ENCODE results near the gene PACS2. TPM values are rescaled to one million over a fixed set of nuclear protein-coding genes. Genes with fewer than 3 reads are reported as not detected.
A peak's percentile ranks its signal among the peaks of the same experiment; 100 is the strongest.

PACS2 gene
- total RNA-seq, 4 donors from 2014 or later = 61.5 to 91.1 (median 74.7) TPM

DNA sequence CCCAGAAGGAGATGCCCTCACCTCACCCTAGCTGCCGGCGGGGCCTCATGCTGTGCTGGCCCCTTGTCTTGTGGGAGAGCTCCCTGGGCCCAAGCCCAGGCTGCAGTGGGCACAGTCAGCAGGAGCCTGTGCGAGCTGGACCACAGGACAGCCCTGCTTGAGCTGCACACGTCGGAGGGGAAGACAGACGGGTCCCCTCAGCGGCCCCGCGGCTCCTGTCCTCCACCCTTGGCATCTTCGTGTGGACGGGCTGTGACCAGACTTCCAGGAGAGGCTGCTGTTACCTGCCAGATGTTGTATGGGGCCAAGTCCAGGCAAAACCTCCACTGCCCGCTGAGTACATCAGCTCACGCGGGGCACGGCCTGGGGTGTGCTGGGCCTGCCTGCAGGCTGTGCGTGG is 74.4 kb downstream of the PACS2 start:
- 100% methylated on average over 1 of the region's 16 CpGs; no CpG with 5 or more reads in 1 of the 2 donors for WGBS, 2 donors (ENCODE audit: low coverage in 1 of 2)
- Histone ChIP-seq H3K27me3 (no peaks in the 10 kb centered on the region), H3K36me3 (peaks cover 0 to 82% of the 10 kb centered on the region in 2 donors), H3K9me3 (no peaks in the 10 kb centered on the region), H3K27ac (peak overlapping the region in 3 of 4 donors; percentile 51 to 68 (median 65)), H3K4me3 (no peak overlapping the region), H3K4me1 (peaks cover 0 to 22% (median 10%) of the 10 kb centered on the region in 3 donors)
- TF ChIP-seq, protein P1, sequence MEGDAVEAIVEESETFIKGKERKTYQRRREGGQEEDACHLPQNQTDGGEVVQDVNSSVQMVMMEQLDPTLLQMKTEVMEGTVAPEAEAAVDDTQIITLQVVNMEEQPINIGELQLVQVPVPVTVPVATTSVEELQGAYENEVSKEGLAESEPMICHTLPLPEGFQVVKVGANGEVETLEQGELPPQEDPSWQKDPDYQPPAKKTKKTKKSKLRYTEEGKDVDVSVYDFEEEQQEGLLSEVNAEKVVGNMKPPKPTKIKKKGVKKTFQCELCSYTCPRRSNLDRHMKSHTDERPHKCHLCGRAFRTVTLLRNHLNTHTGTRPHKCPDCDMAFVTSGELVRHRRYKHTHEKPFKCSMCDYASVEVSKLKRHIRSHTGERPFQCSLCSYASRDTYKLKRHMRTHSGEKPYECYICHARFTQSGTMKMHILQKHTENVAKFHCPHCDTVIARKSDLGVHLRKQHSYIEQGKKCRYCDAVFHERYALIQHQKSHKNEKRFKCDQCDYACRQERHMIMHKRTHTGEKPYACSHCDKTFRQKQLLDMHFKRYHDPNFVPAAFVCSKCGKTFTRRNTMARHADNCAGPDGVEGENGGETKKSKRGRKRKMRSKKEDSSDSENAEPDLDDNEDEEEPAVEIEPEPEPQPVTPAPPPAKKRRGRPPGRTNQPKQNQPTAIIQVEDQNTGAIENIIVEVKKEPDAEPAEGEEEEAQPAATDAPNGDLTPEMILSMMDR (IDR thresholded peaks at IDR 0.05) = no peak
- TF ChIP-seq POLR2AphosphoS5 (IDR thresholded peaks at IDR 0.05) (no peak), POLR2A (IDR thresholded peaks at IDR 0.05) (no peak), EP300 (IDR thresholded peaks at IDR 0.05) (no peak)
- no peak for ATAC-seq

- H3K36me3 ChIP-seq = peaks cover 0 to 82% of the 10 kb centered on the region in 2 donors
- H3K4me3 ChIP-seq = no peak overlapping the region
- no peak for ATAC-seq
- H3K4me1 ChIP-seq = peaks cover 0 to 22% (median 10%) of the 10 kb centered on the region in 3 donors
- no CpG with 5 or more reads among the region's 12 CpGs for WGBS, 2 donors (ENCODE audit: low coverage in 1 of 2)
- TF ChIP-seq, protein P1 (IDR thresholded peaks at IDR 0.05) = no peak
- TF ChIP-seq EP300 (IDR thresholded peaks at IDR 0.05) = no peak
- no peak for TF ChIP-seq POLR2AphosphoS5 (IDR thresholded peaks at IDR 0.05)
- TF ChIP-seq POLR2A (IDR thresholded peaks at IDR 0.05) = no peak
- H3K27ac ChIP-seq = peak overlapping the region in 3 of 4 donors; percentile 51 to 68 (median 65)
- H3K27me3 ChIP-seq = no peaks in the 10 kb centered on the region
- no peaks in the 10 kb centered on the region for H3K9me3 ChIP-seq
Measured at GRCh38 chr14:105389534-105389933, 75.0 kb downstream of the PACS2 start.

DNA sequence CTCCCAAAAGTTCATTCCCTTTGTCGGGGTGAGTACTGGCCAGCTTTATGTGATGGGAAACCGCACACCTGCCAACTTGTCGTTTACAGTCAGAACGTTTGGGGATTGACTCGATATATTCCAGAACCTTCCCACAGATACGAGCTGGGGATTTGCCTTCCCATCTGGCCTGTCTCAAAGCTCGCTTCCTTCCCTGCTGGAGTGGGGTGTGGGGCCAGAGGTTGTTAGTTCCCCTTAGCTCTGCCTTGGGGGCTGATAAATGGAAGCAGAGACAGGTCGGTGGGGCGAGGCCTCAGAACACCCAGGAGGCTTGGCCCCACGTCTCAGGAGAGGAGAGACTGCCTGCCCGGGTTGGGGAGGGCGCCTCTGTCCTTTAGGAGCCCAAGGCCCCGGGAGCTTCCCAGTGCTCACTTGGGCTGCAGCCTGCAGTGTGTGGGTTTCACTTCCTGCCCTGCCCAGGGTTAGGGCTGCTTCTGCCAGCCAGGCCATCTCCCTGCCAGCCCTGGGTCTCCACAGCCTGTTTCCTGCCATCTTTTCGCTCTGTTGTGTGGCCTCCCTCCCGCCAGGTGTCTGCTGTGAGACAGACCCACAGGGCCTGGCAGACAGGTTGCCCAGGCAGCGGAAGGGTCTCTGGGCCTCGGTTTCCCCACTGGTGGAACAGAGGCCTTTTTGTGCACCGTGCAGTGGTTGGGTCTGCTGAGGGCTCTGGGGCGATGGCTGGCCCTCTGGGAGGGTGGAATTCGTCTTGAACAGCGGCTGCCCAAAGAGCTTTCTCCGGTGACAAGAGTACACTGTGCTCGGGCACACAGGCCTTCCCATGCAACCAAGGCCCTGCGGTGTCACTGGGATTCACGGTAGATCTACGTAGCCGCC is 75.7 kb downstream of the PACS2 start:
- peaks cover 0 to 22% (median 10%) of the 10 kb centered on the region in 3 donors for H3K4me1 ChIP-seq
- H3K27me3 ChIP-seq = no peaks in the 10 kb centered on the region
- no peaks in the 10 kb centered on the region for H3K9me3 ChIP-seq
- peak overlapping the region in 3 of 4 donors; percentile 51 to 68 (median 65) for H3K27ac ChIP-seq
- 40% methylated on average over 1 of the region's 27 CpGs; no CpG with 5 or more reads in 1 of the 2 donors for WGBS, 2 donors (ENCODE audit: low coverage in 1 of 2)
- no peak for TF ChIP-seq POLR2A (IDR thresholded peaks at IDR 0.05)
- no peak for TF ChIP-seq POLR2AphosphoS5 (IDR thresholded peaks at IDR 0.05)
- peaks cover 0 to 82% of the 10 kb centered on the region in 2 donors for H3K36me3 ChIP-seq
- no peak overlapping the region for H3K4me3 ChIP-seq
- ATAC-seq = no peak

DNA sequence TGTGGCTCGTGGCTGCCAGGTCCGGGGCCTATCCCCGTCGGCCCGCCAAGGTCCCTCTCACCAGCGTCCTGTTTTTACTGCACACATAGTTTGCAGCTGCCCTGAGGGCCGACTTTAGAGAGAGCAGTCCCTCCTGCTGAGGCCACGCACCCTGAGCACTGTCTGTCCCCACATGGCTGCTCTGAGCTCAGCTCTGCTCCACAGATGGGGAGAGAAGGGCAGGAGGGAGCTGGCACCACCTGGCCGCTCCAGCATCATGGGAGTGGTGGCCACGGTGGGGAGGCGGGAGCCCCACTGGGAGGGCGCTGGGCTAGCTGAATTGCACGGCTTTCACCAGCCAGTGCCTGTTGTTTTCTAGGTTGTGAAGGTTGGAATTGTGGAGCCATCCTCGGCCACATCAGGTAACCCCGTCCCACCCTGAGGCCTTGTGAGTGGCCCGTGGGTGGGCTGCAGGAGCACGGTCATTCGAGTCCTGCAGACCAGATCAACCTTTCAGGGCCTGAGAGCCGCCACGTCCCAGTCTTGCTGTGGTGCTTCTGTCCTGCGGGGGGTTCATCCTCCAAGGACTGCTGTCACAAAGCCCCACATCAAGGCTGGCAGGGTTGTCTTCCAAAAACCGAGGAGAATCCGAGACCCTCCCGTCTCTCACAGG is 76.4 kb downstream of the PACS2 start:
- Histone ChIP-seq H3K4me3 (no peak overlapping the region), H3K36me3 (peaks cover 0 to 80% of the 10 kb centered on the region in 2 donors), H3K27ac (peak overlapping the region in 1 of 4 donors; percentile 51), H3K4me1 (peaks cover 0 to 22% (median 10%) of the 10 kb centered on the region in 3 donors), H3K27me3 (no peaks in the 10 kb centered on the region), H3K9me3 (no peaks in the 10 kb centered on the region)
- ATAC-seq = no peak
- no CpG with 5 or more reads among the region's 24 CpGs for WGBS, 2 donors (ENCODE audit: low coverage in 1 of 2)
- TF ChIP-seq, protein P1 (IDR thresholded peaks at IDR 0.05) = no peak
- TF ChIP-seq POLR2AphosphoS5 (IDR thresholded peaks at IDR 0.05) (no peak), POLR2A (IDR thresholded peaks at IDR 0.05) (no peak), EP300 (IDR thresholded peaks at IDR 0.05) (no peak)

- no peak for ATAC-seq
Measured at GRCh38 chr14:105391541-105391940, 77.0 kb downstream of the PACS2 start.

More at GRCh38 chr14:105391541-105391940, 77.0 kb downstream of the PACS2 start:
- H3K36me3 ChIP-seq = peaks cover 0 to 75% of the 10 kb centered on the region in 2 donors
- H3K4me1 ChIP-seq = peaks cover 0 to 22% (median 10%) of the 10 kb centered on the region in 3 donors
- no peak overlapping the region for H3K27ac ChIP-seq
- 84% methylated on average over 9 of the region's 23 CpGs; no CpG with 5 or more reads in 1 of the 2 donors for WGBS, 2 donors (ENCODE audit: low coverage in 1 of 2)
- no peaks in the 10 kb centered on the region for H3K9me3 ChIP-seq
- H3K27me3 ChIP-seq = no peaks in the 10 kb centered on the region
- TF ChIP-seq POLR2AphosphoS5 (IDR thresholded peaks at IDR 0.05) (no peak), POLR2A (IDR thresholded peaks at IDR 0.05) (no peak), EP300 (IDR thresholded peaks at IDR 0.05) (no peak)
- TF ChIP-seq, protein P1 (IDR thresholded peaks at IDR 0.05) = no peak
- no peak overlapping the region for H3K4me3 ChIP-seq
